Astrocyte of the cerebellum (primary cell): Measurements from ENCODE around the gene PUS3.

Source experiments
- DNase-seq: peaks from one replicate; pipeline ENCODE4 v3.0.0-alpha.2; 2011; ENCODE audit warnings: low read depth
- H3K4me3 ChIP-seq: 2 replicates; pipeline ENCODE4 v1.5.1; 2011; ENCODE audit warnings: mild to moderate bottlenecking, low read depth, low read length, moderate library complexity
- CTCF ChIP-seq: IDR thresholded peaks from 2 replicates; pipeline ENCODE4 v1.5.1; 2012; ENCODE audit warnings: low read length, low read depth, moderate library complexity, mild to moderate bottlenecking; ENCODE audit errors: missing control alignments
- in situ Hi-C: cut with HindIII; loops from 2 replicates; pipeline ENCODE4 v1.10.0; 2017; ENCODE audit warnings: low sequenced_read_pairs

PUS3 gene

DNA sequence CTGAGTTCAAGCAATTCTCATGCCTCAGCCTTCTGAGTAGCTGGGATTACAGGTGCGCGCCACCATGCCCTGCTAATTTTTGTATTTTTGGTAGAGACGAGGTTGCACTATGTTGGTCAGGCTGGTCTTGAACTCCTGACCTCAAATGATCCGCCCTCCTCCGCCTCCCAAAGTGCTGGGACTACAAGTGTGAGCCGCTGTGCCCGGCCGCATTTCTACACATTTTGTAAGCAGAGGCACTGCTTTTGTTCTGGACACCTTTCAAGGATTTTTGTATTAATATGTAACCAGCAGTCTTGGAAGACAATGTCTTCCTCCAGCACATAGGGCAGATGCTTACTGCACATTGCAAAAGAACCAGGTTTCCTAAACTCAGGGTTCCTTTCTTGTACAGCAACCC lies 31.5 kb upstream of the PUS3 start:
- DNase-seq, result no peak
- no peak for TF ChIP-seq CTCF
- in situ Hi-C loops, result no loop called here
- H3K4me3 ChIP-seq, result no peak overlapping the region

- DNase-seq, result no peak
- no peak overlapping the region for H3K4me3 ChIP-seq
Observed at GRCh38 chr11:125933030-125933813, 30.2 kb upstream of the PUS3 start.

DNA sequence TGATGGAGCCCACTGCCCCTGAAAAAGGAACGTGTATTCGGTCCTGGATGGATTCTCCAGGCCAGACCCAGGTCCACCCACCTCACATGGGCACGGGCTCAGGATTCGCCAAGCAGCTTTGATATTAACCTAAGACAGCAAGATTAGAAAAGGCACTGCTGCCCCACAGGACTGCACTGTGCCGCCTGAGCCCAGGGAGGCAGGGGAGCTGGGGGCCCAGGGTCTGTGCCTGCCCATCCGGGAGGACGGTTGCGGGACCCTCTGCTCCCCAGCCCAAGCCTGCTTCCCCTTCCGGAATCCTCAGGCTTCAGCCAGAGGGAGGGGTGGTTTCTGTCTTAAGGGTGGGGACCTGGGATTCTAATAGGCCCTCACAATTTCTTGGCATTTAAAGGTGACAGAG lies 29.3 kb upstream of the PUS3 start:
- DNase-seq, result no peak
- H3K4me3 ChIP-seq, result no peak overlapping the region
- no peak for TF ChIP-seq CTCF
- in situ Hi-C loops, result no loop called here

More at GRCh38 chr11:125933030-125933813, 30.2 kb upstream of the PUS3 start:
- in situ Hi-C loops, result no loop called here
- no peak for TF ChIP-seq CTCF

DNA sequence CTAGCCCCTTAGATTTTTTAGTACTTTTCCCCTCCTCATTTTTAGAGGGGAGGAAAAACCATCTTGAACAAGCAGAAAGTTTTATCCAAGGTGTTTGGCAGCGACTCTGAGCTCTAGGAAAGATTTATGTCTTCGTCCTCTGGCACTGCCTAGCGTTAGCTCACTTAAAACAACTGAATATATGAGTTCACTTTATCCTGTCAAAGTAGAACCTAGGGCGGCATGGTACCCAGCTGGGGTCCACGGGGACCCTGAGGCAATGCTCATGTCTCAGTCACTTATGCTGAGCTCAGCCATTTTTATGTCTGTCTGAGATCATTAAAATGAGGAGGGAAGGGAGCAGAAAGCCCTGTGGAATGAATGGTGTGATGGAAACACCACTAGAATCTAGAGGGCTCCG lies 28.7 kb upstream of the PUS3 start:
- in situ Hi-C loops, result no loop called here
- DNase-seq, result no peak
- TF ChIP-seq CTCF, result no peak
- no peak overlapping the region for H3K4me3 ChIP-seq

- in situ Hi-C loops, result no loop called here
- DNase-seq, result no peak
- no peak overlapping the region for H3K4me3 ChIP-seq
- TF ChIP-seq CTCF, result no peak
Observed at GRCh38 chr11:125931116-125931515, 28.1 kb upstream of the PUS3 start.

DNA sequence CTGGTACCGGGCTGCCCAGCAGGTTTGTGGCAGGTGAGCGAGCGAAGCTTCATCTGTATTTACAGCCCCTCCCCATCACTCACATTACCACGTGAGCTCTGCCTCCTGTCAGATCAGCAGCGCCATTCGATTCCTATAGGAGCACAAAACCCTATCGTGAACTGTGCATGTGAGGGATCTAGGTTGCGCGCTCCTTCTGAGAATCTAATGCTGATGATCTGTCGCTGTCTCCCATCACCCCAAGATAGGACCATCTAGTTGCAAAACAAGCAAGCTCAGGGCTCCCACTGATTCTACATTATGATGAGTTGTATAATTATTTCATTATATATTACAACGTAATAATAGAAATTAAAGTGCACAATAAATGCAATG lies 27.1 kb upstream of the PUS3 start:
- in situ Hi-C loops, result no loop called here
- no peak overlapping the region for H3K4me3 ChIP-seq
- DNase-seq, result no peak
- no peak for TF ChIP-seq CTCF
